Fibroblast of pulmonary artery (primary cell): Measurements from ENCODE around the gene CDC42.

Experiments
- DNase-seq: peaks from one replicate; pipeline ENCODE4 v3.0.0-alpha.2; 2010; ENCODE audit warnings: low read depth
- H3K4me3 ChIP-seq: replicated peaks from 2 replicates; pipeline ENCODE4 v1.5.1; 2011; ENCODE audit warnings: low read depth, mild to moderate bottlenecking, control low read depth, low read length, moderate library complexity
- CTCF ChIP-seq: IDR thresholded peaks from 2 replicates; pipeline ENCODE4 v1.5.1; 2011; ENCODE audit warnings: mild to moderate bottlenecking, control low read depth, low read length, inconsistent platforms; ENCODE audit errors: missing control alignments

Gene CDC42

GRCh38 chr1:22137004-22137720 is 84.7 kb downstream of the CDC42 start:
- no peak overlapping the region for H3K4me3 ChIP-seq
- DNase-seq: peak; percentile 22
- TF ChIP-seq CTCF: no peak

GRCh38 chr1:22139066-22139594 is 86.6 kb downstream of the CDC42 start:
- no peak for DNase-seq
- H3K4me3 ChIP-seq: no peak overlapping the region
- no peak for TF ChIP-seq CTCF

- DNase-seq: no peak
- no peak for TF ChIP-seq CTCF
- no peak overlapping the region for H3K4me3 ChIP-seq
Measured at GRCh38 chr1:22139817-22140216, 87.3 kb downstream of the CDC42 start.
